ENCODE measurements around the gene RANBP3.
"Not testable (repeated sequence)": the region's sequence is repeated elsewhere in the genome, so short reads cannot be mapped to it uniquely, and the experiment has no call there.

Gene RANBP3

DNA sequence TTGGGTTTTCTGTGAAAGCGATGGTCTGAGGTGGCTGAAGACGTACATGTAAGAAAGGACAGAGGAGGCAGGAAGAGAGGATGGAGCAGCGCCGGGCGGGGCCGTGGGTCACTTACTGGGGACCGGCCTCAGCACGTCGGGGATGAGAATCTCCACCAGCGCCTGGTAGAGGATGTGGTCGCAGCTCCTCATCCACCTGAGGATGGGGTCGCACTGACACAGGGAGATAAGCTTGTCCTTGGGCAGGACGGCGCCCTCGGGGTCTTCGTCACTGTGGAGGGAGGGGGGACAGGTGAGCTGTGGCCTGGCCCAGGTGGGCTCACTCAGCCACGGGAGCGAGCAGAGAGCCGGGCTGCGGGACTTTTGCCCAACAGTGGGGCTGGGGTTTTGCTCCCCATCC, 29.0 kb upstream of the RANBP3 start:
- no peak for DNase-seq

- DNase-seq: not testable (repeated sequence)
These were observed 28.1 kb upstream of the RANBP3 start for GRCh38 chr19:6006070-6006446.

GRCh38 chr19:6005321-6006069, 27.6 kb upstream of the RANBP3 start:
- DNase-seq: no peak

GRCh38 chr19:6003976-6004375, 26.0 kb upstream of the RANBP3 start:
- no peak for DNase-seq

DNA sequence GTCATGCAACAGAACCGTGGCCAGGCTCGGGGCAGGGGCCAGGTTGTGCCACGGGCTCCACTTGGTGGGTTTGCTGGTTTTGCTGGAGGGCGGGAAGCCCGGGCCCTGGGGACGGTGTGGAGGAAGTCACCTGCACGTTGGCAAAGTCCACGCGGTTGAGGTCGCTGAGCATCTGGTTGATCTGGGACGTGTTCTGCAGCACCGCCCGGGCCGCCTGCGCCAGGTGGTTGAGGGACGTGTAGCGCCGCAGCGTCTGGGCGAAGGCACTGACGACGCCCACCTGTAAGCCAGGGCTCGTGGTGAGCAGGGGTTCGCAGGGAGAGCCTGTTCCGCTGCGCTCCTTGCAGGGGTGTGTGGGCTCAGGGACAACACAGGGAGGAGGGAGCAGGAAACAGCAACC, 24.7 kb upstream of the RANBP3 start:
- DNase-seq: no peak

- no peak for DNase-seq
These were observed 22.4 kb upstream of the RANBP3 start for GRCh38 chr19:6000228-6000847.

DNA sequence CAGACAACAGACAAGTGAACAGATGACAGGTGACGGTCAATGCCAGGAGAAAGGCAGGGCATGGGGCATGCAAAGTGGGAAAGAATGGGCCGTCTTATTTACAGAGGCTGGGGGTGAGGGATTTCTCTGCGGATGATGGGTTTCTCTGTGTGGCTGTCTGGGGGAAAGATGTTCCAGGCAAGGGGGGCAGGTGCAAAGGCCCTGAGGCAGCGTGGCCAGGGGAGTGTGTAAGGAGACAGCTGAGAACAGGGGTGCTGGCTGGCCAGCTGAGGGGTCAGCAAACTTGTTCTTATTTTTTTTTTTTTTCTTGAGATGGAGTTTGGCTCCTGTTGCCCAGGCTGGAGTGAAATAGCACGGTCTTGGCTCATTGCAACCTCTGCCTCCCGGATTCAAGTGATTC, 21.8 kb upstream of the RANBP3 start:
- DNase-seq: no peak

GRCh38 chr19:5997371-5997770, 19.4 kb upstream of the RANBP3 start:
- DNase-seq: no peak

DNA sequence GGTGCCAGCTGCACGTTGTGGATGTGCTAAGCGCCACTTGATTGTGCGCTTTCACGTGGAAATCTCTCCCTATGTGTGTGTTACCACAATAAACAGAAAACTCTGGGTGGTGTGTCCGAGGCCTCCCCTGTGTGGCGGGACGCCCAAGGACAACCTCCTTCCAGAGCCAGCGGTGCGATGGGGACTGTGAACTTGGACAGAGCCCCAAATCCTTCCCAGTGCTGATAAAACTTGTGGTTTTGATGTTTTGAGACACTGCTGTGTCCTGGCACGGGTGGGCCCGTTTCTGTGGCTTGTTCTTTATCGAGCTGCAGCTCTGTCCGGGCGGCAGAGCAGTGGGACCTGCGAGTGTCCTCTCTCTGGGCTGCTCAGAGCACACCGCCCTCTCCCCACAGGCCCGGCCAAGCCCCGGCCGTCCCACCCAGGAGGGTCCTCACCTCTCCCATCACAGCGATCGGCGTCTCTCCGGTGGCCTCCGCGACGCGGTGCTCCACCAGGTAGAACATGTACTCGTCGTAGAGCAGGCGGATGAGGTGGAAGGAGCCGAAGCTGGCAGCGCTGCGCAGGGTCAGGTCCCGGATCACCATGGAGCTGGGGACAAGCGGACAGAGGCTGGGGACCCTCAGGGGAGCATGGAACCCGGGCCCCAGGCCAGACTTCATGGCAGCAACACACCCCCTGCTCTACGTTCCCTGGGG, 18.8 kb upstream of the RANBP3 start:
- no peak for DNase-seq

DNA sequence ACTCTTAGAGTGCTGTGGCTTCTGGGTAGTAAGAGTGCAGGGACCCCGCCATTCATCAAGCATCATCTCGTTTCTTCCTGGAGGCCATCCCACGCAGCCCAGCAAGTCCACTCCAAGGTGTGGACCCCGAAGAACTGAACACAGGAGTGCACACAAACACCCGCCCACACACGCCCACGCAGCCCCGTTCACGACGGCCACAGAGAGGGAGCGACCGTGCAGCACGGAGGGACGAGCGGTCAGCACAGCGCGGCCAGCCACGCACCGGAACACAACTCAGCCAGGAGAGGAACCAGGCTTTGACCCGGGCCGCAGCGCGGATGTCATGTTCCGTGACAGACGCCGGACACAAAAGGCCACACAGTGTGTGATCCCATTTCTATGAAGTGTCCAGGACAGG, 18.2 kb upstream of the RANBP3 start:
- no peak for DNase-seq

- no peak for DNase-seq
These were observed 17.7 kb upstream of the RANBP3 start for GRCh38 chr19:5995606-5996005.

DNA sequence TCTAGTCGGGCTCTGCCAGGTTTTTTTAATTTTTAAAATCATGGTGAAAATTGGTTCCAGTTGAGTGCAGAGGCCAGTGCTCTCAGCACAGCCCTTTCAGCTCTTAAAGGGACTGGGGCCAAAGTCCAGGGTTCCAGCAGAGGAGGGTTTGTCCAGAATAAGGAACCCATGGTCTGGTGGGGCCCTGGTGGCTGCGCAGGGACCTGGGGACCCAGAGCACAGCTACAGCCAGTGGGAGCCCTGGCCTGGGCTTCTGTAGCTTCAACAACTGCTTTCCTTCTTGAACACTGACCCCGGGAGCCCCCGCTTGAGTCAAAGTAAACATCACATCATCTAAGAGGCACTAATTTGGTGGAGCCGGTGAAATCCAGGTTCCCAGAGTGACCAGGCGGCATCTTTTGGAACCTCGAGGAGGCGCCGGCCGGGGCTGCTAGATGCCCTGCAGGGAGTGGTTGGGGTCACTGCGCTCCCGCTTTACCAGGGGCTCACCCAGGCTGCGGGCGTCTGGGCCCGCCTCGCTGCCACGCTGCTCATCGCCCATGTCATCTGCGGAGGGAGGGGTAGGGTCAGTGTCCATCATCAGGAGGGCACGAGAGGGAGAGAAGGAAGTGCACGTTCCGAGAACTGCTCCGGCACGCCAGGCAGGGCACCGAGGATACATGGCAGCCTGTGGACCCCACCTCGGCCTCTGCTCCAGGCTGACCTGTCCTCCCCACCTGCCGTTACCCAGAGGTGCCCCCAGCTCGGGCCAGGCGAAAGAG, 16.6 kb upstream of the RANBP3 start:
- no peak for DNase-seq

DNA sequence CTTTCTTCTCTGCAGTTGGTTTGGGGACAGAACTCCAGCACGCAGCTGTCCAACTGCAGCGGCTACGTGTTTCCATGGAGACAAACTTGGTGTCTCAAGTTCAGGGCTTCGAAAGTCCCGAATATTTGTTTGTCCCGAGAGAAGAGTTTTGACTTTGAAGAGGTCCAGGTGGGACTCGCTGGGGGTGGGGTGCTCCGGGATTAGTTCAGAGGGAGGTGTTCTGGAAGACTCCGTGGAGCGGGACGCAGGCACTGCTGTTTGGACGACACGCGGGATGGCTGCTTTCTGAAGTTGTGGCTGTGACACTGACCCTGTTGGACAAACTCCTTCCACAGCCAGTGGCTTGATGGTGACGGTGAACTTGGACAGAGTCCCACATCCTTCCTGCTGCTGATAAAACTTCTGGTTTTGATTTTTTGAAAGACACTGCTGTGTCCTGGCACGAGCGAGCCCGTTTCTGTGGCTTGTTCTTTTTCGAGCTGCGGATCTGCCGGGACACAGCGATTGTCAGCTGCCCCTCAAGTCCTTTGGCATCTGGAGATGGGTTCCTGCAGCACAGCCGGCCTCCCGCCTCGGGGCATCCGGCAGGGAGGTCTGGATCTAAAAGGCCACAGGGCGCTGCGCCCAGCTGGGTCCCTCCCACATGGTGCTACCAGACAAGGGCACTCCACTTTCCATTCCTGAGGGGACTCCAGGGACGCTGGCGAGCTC, 15.9 kb upstream of the RANBP3 start:
- DNase-seq: no peak

GRCh38 chr19:5993201-5993600, 15.3 kb upstream of the RANBP3 start:
- DNase-seq: no peak

GRCh38 chr19:5992756-5993155, 14.8 kb upstream of the RANBP3 start:
- no peak for DNase-seq

- DNase-seq: no peak
These were observed 13.4 kb upstream of the RANBP3 start for GRCh38 chr19:5991244-5991838.

DNA sequence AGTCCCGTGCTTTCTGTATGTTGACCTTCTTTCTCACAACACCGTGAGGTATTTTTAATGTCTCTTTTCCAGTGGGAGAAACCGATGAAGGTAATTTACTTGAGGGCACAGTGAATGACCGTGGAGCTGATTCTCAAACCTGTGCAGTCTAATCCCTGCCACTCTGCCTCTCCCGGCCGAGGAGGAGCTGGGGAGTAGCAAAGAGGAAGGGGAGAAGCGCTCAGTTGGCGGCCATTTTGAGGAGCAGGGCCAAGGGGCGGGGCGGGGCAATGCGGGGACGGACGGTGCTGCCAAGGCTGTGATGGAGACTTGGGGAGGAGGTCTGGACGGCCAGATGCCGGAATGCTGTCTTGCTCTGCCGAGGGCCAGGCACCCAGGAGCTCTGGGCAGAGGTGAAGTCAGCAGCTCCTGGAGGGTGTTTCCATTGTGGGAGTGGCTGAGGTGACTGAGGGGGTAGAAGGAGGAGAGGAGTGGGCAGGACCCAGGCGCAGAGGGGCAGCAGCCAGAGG, 12.4 kb upstream of the RANBP3 start:
- DNase-seq: no peak

- no peak for DNase-seq
These were observed 11.6 kb upstream of the RANBP3 start for GRCh38 chr19:5989388-5990074.

GRCh38 chr19:5988517-5989387, 10.8 kb upstream of the RANBP3 start:
- no peak for DNase-seq

DNA sequence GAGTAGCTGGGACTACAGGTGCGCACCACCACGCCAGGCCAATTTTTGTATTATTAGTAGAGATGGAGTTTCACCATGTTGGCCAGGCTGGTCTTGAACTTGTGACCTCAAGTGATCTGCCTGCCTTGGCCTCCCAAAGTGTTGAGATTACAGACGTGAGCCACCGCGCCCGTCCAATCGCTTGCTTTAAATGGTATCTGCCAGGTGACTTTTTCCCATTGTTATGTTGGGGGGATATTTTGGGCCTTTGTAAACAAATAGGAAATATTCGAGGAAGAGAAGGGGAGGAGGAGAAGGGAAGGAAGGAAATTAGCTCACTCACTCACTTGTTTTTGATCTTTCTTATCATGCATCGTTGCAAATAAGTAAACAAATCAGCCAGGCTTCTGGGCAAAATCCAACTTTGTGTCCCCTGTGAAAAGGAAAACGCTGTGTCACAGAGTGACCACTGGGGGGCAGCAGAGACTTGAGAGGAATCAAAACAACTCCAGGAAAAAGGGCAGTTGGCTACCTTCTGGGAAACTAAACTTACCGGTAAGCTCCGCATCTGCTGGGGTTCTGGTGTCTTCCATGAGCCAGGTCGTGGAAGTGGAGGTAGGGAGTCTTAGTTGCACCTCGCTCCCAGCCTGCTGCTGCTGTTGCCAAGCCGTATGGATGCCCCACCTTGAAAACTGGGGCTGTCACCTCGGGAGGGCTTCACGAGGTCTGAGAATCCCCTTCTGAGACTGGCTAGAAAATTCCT, 9.3 kb upstream of the RANBP3 start:
- DNase-seq: peak; percentile 78
